Fibroblast of the conjunctiva (primary cell): Measurements from ENCODE around the gene PLSCR4.

ENCODE experiments used
- DNase-seq: peaks from one replicate; pipeline ENCODE4 v3.0.0-alpha.2; 2010; ENCODE audit warnings: low read depth

Gene PLSCR4

DNA sequence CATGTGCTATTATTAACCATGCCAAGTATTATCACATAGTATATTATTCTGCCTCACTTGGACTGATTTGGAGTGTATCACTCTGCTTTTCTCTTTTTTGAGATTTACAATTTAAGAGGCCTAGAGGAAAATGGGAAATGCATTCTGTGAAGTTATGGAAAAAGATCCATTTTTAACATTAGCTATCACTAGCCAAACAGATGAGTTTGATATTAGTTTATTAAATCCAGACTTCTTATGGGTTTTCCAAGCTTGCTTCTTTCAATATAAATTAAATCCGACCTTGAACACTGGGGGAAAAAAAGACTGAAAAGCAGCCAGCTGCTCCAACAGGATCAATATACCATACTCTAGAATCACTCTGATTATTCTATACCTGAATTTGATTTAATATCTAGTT is 59.9 kb downstream of the PLSCR4 start:
- DNase-seq, result no peak

DNA sequence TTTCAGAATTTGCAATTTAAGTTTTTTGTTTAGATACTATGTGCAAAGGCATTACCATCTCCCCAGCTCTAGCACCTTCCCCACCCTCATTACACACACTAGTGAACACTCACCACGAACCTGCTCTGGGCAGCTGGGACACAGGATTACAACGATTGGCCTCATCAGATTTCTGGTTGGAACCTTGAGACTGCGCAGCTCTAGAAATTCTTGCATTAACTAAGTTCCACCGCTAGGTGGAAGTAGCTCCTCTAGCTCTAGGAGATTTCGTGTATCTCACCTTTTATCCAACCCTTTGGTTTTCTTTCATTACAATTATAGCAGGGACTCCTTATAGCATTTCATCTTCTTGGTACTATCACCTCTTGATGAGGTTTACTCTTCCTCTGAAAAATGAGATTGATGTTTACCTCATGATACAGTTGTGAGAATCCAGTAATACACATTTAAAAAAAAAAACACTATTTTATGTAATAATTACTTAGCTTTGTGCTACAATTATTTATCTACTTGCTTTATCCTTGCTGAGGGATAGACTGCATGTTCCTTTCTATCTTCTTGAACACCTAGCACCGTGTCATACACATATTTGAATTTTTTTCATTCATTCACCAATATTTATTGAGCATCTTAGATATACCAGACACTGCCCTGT is 61.3 kb downstream of the PLSCR4 start:
- peak; percentile 53 for DNase-seq

GRCh38 chr3:146187334-146187950 is 63.5 kb downstream of the PLSCR4 start:
- no peak for DNase-seq

GRCh38 chr3:146184241-146185015 is 66.5 kb downstream of the PLSCR4 start:
- no peak for DNase-seq

DNA sequence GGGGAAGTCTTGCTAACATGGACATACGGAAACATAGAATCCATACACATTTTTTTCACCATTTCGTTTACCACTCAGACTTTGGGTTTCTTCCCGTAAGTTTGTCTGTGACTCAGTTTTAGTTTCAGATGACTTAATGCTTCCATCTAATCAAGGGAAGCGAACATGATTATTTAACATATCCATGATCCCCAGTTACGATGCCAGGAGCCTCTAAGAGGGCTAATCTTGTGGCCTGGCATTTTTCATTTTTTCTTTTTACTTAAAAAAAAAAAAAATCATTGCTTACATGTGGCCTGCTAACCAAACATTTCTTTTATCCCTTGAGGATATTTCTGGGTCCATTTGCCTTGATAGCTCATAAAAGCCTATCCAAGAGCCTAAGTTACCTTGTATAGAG is 69.7 kb downstream of the PLSCR4 start:
- no peak for DNase-seq

GRCh38 chr3:146180376-146180775 is 70.5 kb downstream of the PLSCR4 start:
- DNase-seq, result no peak

DNA sequence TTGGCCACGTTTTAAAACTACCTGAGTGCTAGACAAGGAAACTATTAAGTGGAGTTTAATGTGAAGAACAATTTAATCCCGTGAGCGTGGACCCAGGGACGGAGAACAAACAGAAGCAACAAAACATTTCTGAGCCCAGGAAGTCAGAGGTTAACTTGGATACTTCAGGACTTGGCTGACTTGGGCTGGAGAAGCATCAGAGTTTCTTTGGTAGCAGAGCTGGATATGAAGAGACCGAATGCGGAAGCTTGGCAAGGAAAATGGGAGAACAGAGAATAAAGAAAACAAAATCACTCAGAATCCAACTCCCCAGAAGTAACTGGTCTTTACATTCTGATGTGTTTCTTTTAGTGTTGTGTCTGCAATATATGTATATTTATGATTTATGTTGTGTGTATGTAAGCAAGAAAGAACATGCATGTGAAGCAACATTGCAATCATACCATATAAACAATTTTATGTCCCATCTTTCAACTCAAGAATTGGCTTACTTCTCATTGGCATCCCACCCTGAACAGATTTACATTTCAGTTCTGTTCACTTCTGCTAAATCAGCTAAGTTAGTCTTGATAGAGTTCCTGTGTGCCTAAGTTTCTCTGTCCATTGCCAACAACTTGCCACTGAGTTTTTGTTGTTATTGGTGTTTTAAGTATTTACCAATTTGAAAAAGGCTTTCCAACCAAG is 72.8 kb downstream of the PLSCR4 start:
- no peak for DNase-seq

- DNase-seq, result no peak
These were observed 73.4 kb downstream of the PLSCR4 start for GRCh38 chr3:146177519-146177918.

DNA sequence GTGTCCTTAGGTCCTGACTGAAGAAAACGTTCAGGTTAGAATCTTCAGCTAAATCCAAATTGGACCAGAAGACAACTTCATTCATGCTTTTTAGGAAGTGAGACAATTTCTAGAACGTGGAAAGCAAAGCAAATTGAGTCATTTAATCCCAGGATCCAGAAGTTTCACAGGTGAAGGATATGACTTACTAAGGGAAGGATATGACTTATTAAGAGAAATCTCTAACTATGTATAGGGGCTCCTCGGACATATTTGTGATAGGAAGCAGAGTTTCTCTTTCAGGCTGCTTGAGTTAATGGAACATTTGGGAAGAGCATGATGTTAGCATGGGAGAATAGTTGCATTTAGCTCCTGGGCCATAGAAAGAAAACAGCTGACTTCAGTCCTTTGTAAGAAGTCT is 73.8 kb downstream of the PLSCR4 start:
- DNase-seq, result no peak

GRCh38 chr3:146172586-146172985 is 78.3 kb downstream of the PLSCR4 start:
- no peak for DNase-seq

DNA sequence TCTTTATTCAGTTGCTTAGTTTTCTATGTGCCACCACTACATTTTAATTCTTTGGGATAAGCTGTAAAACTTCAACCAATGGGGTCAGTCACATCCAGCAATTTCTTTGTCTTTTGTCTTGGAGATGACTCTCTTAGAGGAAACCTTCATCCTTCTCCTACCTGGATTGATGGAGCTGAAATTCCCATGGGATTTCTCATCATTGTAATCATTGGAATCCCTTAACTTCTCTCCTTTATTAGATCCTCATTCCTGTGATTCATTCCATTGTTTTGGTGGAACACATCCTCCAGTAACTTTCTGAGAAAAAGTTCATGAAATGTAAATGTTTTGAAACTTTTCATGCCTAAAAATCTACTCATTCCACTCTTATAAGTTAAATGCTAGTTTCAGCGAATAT is 80.3 kb downstream of the PLSCR4 start:
- no peak for DNase-seq

GRCh38 chr3:146169891-146170290 is 81.0 kb downstream of the PLSCR4 start:
- no peak for DNase-seq

DNA sequence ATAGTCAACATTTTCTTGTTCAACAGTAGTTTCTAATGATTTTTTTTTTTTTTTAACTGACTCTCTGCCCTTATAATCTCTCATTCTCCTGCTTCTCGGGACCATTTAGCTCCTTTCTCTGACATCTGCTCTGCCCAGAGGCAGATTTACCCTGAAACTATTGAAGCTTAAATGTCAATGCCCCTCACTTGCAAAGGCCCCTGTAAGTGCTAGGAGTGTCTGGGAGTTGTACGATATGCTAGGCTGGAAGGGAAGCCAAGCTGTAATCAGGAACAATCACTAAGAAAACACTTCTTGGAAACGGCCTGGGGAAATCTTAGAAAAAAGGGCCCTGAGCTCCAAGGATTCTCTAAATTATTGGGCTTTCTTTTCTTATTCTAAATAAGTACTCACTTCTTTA is 84.1 kb downstream of the PLSCR4 start:
- no peak for DNase-seq

DNA sequence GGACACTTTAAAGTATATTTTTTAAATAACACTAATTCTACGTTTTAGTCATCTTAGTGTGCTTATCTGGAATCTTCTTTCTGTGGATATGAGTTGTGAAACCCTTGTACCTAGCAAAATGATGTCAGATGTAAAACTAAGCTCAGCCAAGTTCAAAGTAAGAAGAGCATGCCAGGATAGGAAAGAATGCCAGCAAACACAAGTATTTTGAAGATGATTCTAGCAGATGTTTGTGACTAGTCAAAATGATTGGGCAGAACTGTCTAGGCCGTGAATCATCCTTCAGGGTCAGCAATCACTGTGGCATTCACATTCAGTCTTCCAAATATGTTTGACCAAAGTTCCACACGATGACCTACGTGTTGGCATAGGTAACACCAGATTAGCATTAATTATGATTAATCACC is 84.5 kb downstream of the PLSCR4 start:
- peak; percentile 74 for DNase-seq

DNA sequence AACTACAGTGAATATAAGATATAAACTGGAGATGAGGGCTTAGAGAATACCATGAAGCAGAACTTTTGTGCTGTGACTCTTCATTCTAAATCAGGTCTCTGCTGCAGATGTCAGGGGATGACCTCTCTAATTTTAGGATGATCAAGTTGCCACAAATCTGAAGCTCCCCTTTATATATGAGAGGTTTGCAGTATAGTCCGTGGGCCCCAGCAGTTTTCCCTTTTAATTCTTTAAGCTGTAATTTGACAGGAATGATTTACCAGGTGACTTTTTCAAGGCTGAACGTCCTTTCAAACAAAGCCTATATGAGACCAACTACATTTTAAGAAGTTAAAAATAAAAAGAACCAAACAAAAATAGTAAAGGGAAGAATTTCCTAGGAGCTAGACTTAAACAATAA is 85.0 kb downstream of the PLSCR4 start:
- DNase-seq, result no peak

DNA sequence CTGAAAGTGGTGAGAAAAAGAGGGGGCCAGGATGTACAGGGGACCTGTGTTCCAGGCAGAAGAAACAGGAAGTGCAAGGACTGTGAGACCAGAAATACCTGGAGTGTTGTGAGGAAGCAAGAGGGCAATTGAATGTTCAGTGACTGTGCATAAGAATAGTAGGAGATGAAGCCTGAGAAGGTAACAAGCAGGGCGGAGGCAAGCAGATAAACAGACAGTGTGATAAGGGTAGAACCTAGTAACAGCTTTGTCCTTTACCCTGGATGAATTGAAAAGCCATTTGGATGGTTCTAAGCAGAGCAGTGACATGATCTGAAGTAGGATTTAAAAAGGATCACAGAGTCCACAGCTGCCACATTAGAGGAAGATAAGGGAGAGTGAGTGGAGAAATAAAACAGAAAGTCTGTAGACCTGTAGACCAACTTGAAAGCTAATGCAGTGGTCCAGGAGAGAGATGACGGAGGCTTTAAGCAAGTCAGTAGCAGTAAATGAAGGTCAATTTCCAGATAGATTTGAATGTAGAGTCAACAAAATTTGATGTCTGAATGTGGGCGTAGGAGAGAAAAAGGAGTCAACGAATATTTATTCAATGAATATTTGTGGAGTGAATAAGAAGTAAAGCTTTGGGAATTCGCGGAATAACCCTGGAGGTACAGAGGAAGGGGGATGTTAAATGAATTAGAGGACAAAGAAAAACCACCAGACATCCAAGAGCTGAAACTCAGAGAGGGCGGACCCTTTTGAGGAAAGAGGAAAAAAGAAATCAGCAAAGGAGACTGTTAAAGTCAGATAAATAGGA is 85.7 kb downstream of the PLSCR4 start:
- DNase-seq, result no peak

- DNase-seq, result no peak
These were observed 86.4 kb downstream of the PLSCR4 start for GRCh38 chr3:146164506-146164905.

GRCh38 chr3:146164071-146164470 is 86.8 kb downstream of the PLSCR4 start:
- no peak for DNase-seq

DNA sequence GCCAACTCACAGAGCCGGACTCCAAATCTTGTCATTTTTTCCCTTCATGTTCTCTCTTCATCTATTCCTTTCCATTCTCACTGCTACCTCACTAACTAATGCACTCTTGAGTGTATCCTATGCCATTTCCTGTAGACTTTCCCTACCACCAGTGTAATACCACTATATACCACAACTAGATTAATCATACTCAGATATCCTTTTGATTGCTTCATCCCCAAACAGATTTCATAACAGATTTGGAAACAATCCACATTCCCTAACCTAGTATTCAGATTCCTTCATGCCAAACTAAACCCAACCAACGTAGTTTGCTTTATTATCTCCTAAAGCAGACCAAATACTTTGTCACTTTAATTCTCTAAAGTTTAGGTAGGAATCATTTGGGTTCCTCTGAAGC is 87.3 kb downstream of the PLSCR4 start:
- DNase-seq, result peak; percentile 79

- no peak for DNase-seq
These were observed 88.3 kb downstream of the PLSCR4 start for GRCh38 chr3:146162561-146162960.

DNA sequence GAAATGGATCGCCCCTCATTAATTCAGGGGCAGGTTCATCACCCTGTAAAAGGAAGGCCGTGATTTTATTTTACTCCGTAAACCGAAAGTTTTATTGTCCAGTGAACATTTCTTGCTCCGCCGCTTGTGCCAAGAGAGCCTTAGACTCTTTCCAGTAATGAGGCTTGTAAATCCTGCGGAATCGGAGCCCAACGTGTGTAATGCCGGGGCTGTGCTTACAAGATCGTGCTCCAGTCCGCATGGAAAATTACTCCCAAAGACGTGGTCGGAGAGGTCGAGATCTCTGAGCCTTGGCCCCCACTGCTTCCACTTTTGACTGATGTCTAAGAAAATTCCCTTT is 89.3 kb downstream of the PLSCR4 start:
- DNase-seq, result no peak
